ENCODE measurements around the gene PF4V1.

PF4V1 gene

GRCh38 chr4:73847526-73848182 lies 5.4 kb upstream of the PF4V1 start:
- no peak for DNase-seq (ENCODE audit: low read depth in 3 of 3)

- DNase-seq (ENCODE audit: low read depth in 3 of 3): no peak
Observed at GRCh38 chr4:73848183-73848777, 4.8 kb upstream of the PF4V1 start.

- DNase-seq (ENCODE audit: low read depth in 3 of 3): no peak
Observed at GRCh38 chr4:73850261-73850970, 2.7 kb upstream of the PF4V1 start.

- no peak for DNase-seq (ENCODE audit: low read depth in 3 of 3)
Observed at GRCh38 chr4:73851293-73851692, 1.8 kb upstream of the PF4V1 start.

GRCh38 chr4:73852771-73853170 lies 325 bp upstream of the PF4V1 start:
- DNase-seq (ENCODE audit: low read depth in 3 of 3): no peak

- no peak for DNase-seq (ENCODE audit: low read depth in 3 of 3)
Observed at GRCh38 chr4:73853718-73854473, 800 bp downstream of the PF4V1 start.

- DNase-seq (ENCODE audit: low read depth in 3 of 3): no peak
Observed at GRCh38 chr4:73855406-73855805, 2.3 kb downstream of the PF4V1 start.

GRCh38 chr4:73856518-73856917 lies 3.4 kb downstream of the PF4V1 start:
- DNase-seq (ENCODE audit: low read depth in 3 of 3): no peak

- DNase-seq (ENCODE audit: low read depth in 3 of 3): no peak
Observed at GRCh38 chr4:73859614-73860088, 6.6 kb downstream of the PF4V1 start.

GRCh38 chr4:73860181-73860580 lies 7.1 kb downstream of the PF4V1 start:
- DNase-seq (ENCODE audit: low read depth in 3 of 3): no peak

- DNase-seq (ENCODE audit: low read depth in 3 of 3): no peak
Observed at GRCh38 chr4:73860917-73861316, 7.8 kb downstream of the PF4V1 start.

- no peak for DNase-seq (ENCODE audit: low read depth in 3 of 3)
Observed at GRCh38 chr4:73862322-73862721, 9.2 kb downstream of the PF4V1 start.

GRCh38 chr4:73864365-73864764 lies 11.3 kb downstream of the PF4V1 start:
- no peak for DNase-seq (ENCODE audit: low read depth in 3 of 3)

GRCh38 chr4:73864961-73865360 lies 11.9 kb downstream of the PF4V1 start:
- no peak for DNase-seq (ENCODE audit: low read depth in 3 of 3)

- no peak for DNase-seq (ENCODE audit: low read depth in 3 of 3)
Observed at GRCh38 chr4:73865431-73866096, 12.5 kb downstream of the PF4V1 start.

- no peak for DNase-seq (ENCODE audit: low read depth in 3 of 3)
Observed at GRCh38 chr4:73866246-73866645, 13.2 kb downstream of the PF4V1 start.

GRCh38 chr4:73867783-73868182 lies 14.7 kb downstream of the PF4V1 start:
- DNase-seq (ENCODE audit: low read depth in 3 of 3): no peak

GRCh38 chr4:73868206-73869129 lies 15.4 kb downstream of the PF4V1 start:
- no peak for DNase-seq (ENCODE audit: low read depth in 3 of 3)

GRCh38 chr4:73869130-73870055 lies 16.3 kb downstream of the PF4V1 start, which contains the start of gene CXCL1:
Gene CXCL1, plus strand, starts transcription at chr4:73869393. Its CDS starts 78 bp downstream, at chr4:73869471.
- DNase-seq (ENCODE audit: low read depth in 3 of 3): no peak

Data from stimulated activated CD4-positive, alpha-beta T cell treated with anti-CD3 and anti-CD28 coated beads, TNF-alpha, amount 100 ng/mL, for 48 hours (primary cell).